ENCODE measurements around the gene PCCA.

DNA sequence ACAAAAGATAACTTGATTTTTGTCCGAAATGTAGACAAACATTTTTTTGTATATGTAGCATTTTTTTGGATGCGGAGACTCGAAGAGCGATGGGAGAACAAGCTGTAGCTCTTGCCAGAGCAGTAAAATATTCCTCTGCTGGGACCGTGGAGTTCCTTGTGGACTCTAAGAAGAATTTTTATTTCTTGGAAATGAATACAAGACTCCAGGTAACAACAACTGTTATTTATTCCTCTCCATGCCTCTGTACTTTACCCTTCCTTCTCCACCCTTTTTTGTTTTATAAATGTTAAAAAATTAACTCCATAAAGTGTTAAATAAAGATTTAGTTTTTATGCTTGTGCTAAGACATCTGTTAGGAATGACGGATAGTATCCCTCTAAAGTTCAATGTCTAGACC lies 184.2 kb downstream of the PCCA start:
- no peak for TF ChIP-seq POLR2A (IDR thresholded peaks at IDR 0.05)
- no peak for TF ChIP-seq POLR2AphosphoS5 (IDR thresholded peaks at IDR 0.05)
- TF ChIP-seq, protein P1, sequence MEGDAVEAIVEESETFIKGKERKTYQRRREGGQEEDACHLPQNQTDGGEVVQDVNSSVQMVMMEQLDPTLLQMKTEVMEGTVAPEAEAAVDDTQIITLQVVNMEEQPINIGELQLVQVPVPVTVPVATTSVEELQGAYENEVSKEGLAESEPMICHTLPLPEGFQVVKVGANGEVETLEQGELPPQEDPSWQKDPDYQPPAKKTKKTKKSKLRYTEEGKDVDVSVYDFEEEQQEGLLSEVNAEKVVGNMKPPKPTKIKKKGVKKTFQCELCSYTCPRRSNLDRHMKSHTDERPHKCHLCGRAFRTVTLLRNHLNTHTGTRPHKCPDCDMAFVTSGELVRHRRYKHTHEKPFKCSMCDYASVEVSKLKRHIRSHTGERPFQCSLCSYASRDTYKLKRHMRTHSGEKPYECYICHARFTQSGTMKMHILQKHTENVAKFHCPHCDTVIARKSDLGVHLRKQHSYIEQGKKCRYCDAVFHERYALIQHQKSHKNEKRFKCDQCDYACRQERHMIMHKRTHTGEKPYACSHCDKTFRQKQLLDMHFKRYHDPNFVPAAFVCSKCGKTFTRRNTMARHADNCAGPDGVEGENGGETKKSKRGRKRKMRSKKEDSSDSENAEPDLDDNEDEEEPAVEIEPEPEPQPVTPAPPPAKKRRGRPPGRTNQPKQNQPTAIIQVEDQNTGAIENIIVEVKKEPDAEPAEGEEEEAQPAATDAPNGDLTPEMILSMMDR (IDR thresholded peaks at IDR 0.05): no peak
